Activated naive CD8-positive, alpha-beta T cell treated with anti-CD3 and anti-CD28 coated beads, Interleukin-2, amount 50 U/mL, for 16 hours (primary cell): ENCODE data around the gene BPIFA1.

Source experiments
- DNase-seq: peaks from one replicate; pipeline ENCODE4 v3.0.0-alpha.2; 2020; ENCODE audit warnings: low read depth, low spot score

The BPIFA1 gene

GRCh38 chr20:33235696-33236095, at the start of gene BPIFA1:
BPIFA1 (plus strand) TSS chr20:33235996; CDS start chr20:33237712, 1,716 bp downstream.
- DNase-seq: no peak

GRCh38 chr20:33187491-33187890, 48.3 kb upstream of the BPIFA1 start:
- no peak for DNase-seq

DNA sequence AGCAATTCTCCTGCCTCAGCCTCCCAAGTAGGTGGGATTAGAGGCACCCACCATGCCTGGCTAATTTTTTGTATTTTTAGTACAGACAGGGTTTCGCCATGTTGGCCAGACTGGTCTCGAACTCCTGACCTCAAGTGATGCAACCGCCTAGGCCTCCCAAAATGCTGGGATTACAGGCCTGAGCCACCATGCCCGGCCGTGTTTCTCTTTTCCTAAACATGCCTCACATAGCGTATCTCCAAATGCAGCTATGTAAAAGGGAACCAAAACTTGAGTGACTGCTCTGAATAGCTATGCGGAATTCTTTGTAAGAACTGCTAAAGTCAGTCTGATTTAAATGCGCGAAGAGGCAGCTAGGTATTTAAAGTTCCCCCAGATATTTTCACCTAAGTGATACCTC, 47.4 kb upstream of the BPIFA1 start:
- no peak for DNase-seq

DNA sequence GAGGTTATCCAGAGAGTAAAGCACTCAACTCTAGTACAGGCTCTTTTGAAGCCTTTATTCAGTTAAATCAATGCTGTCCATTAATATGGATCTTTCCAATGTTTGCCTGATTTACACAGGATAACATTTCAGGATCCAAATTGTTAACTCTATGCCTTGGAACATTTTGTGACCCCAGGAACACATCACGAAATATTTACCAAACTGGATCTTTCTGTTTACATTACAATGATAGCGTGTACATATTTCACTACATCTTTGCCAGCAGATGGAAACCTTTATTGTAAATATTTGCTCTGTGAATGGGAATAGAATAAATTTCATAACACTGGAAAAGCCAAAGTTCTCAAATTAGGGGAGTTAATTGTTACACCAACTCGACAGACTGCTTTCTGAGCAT, 44.3 kb upstream of the BPIFA1 start:
- no peak for DNase-seq

DNA sequence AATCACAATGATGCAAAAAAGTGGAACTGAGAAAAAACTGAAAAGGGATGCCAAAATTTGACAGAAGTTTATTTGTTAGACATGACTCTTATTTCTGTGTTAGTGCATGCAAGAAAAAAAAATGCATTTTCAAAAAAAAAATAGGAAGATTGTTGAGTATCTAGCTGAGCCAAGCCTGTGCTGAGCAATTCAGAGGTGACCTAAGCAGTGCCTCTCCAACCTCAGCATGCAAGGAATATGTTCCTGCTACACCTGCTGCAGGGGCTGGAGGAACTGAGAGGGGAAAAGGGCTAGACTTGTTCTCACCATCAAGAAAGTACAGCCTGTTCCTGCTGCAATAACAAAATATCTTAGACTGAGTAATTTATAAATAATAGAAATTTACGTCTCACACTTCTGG, 43.8 kb upstream of the BPIFA1 start:
- no peak for DNase-seq

DNA sequence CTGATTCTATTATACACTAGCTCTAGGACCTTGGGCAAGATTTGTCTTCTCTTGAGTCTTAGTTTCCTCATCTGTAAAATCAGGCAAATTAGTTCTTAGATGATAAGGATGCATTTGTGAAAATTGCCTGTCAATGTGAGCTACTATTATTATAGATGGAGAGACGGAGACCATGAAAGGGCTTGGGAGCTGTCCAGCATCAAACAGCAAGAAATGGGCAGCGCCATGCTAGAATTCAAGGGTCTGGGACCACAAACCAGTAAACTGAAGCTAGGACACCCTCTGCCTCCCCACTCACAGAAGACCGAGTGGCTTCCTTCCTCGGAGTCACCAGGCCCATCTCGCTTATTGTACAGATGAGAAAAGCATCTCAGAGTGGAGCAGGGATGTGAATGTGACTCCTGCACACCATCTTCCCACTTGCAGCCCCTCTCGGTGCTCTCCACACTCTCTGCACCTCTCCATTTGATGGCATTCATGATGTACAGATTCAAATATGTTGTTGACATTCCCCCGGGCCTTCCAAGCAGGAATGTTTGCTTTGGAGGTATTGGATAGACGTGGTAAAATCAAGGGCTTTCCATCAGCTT, 42.8 kb upstream of the BPIFA1 start:
- no peak for DNase-seq

DNA sequence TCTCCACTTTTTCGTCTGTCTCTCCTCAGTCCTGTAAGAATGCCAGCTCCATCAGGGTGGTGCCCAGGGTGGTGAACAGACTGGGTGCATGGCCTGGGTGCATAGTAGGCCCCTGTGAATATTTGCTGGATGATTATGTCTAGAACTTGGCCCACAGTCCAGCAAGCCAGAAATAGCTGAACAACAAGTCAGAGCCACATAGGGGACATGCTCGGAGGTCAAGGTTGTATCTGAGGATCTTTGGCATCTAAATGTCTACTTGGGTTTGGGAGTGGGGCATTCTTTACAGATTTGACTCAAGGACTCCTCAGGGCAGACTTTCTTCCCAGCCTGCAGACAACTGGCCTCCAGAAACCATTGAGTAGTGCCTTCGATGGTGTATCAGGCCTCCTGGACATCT, 36.8 kb upstream of the BPIFA1 start:
- DNase-seq: no peak

DNA sequence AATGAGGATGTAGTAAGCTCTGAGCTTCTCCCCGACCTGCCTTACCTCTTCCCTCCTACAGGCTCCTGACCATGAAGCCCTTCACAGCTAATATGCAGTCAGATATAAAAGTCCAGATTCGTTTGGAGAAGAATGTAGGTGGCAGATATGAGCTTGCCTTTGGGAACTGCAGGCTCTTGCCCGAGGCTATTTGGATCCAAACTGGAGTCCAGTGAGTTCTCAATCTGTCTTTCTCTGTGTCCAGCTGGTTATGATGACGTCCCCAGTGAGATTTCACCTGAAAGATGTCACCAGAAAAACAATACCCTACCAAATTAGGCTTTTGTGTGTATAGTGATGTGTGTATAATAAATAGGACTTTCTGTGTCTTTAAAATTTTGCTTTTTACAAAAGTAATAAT, 33.3 kb upstream of the BPIFA1 start:
- DNase-seq: no peak

GRCh38 chr20:33203444-33203843, 32.4 kb upstream of the BPIFA1 start:
- DNase-seq: no peak

DNA sequence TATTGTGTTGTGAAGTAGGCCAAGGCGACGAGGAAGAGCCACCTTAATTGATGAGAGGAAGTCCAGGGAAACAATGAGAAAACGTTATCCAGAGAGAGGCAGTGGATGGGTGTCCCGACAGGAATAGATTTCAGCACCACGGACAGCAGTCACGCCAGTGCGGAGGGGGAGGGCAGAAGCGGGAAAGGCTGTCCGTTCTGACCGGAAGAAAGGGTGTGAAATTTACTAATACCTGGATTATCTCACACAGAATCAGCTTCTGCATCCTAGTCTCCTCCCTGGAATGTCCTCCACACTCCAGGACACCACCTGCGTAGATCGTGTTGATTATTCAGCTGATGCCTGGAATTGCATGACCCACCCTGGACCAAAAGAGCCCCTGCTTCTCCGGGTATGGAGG, 26.0 kb upstream of the BPIFA1 start:
- DNase-seq: peak; percentile 13

GRCh38 chr20:33210371-33210770, 25.4 kb upstream of the BPIFA1 start:
- DNase-seq: no peak

DNA sequence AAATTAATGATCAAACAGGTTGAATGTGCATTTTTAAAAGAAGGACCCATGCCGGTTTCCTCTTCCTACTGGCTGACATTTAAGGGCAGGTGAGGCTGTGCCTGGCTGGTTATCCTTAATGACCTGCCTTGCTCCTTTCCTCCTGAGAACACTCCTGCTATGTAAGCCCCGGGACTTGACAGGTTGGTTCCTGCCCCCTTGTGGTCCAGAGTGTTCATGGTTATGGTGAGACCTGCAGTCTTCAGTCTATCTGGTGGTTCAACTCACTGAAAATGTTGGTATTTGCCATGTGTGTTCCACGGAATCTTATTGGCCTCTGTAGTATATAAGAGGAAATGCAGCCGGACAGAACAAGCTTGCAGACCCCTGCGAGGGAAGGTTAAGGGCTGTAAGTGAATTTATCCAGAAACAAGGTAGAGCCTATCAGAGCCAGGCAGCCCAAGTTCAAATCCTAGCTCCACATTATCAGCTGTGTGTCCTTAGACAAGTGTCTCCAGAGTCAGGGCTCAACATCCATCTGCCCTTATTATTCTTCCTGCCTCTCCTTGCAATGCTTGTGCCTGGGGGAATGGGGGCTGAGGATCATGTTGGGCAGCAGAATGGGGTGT, 23.9 kb upstream of the BPIFA1 start:
- DNase-seq: no peak

DNA sequence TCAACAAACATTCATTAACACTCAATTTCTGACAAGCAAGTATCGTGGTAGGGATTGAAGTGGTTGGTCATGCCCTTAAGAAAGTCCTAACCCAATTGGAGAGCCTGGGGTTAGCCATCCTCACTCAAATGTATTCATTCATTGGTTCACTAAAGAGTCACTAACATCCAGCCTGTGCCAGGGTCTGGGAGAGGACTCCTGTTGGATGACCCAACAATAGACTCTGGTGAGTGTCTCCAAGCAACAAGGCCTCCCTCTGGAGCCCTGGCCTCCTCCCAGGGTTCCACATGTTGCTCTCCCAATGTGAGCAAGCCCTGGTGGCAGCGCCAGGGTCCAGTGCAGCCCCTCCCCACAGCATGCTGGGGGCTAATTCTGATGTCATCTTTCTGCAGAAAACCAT, 18.7 kb upstream of the BPIFA1 start, which contains the start of gene BPIFA3:
BPIFA3 (plus strand) TSS at position 301 of the 400 bp plus-strand sequence. CDS start 185 bp downstream, outside the sequence.
- no peak for DNase-seq

- no peak for DNase-seq
These were observed 11.4 kb upstream of the BPIFA1 start for GRCh38 chr20:33224399-33224798.

GRCh38 chr20:33229843-33230242, 6.0 kb upstream of the BPIFA1 start:
- no peak for DNase-seq

DNA sequence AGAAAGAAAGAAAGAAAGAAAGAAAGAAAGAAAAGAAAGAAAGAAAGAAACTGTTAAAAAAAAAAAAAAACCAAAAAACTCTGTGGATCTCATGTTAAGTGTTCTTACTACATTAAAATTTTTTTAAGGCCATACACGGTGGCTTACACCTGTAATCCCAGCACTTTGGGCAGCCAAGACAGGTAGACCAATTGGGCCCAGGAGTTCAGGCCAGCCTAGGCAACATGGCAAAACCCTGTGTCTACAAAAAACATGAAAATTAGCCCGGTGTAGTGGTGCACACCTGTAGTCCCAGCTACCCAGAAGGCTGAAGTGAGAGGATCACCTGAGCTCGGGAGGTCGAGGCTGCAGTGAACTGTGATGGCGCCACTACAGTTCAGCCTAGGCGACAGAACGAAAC, 4.6 kb upstream of the BPIFA1 start:
- no peak for DNase-seq

- no peak for DNase-seq
These were observed 3.2 kb upstream of the BPIFA1 start for GRCh38 chr20:33232486-33233072.

DNA sequence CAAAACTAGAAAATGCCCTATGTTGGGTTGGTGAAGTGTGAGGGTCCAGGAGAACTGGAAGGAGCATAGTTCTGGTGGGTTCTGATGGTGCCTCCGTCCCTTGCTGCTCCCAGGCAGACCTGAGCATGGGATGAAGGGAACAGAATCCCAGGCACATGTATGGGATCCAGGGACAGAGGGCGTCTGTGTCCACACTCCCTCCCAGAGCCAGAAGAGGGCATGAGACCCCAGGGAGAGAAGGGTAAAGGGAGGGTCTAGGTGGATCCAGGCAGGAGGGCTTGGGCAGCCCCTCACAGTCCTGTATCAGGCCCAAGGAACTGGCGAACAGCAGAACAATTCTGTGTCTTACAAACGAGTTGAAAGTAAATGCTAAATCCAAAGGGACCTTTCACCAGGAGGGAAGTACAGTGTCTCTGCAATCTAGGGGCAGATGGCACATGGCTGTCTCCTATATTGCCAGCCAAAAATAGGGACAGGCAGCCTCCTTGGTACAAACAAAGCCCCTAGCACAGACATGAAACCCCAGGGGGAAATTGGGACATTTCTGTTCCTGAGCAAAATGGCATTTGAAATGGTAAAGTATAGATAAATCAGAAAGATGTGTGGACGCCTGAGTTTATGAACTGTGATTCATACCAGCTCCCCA, 2.5 kb upstream of the BPIFA1 start:
- no peak for DNase-seq

- DNase-seq: no peak
These were observed 1.7 kb upstream of the BPIFA1 start for GRCh38 chr20:33234050-33234449.

DNA sequence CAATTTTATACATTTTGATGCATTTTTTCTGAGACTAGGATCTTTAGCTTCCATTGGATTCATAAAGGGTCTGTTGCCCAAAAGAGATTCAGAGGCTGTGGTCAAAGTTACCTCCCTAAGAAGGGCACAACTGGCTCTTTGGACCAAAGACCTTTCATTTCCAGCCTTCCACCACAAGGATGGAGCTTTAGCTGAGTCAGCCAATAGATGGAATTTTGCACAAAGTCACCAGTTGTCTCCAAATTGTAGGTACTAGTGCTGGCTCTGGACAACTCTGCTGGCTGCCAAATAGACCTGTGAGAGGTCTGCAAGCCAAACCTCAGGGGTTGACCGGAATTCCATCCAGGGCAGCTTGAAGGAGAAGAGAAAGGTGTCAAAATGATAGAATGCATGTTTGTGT, 555 bp downstream of the BPIFA1 start:
- DNase-seq: no peak

DNA sequence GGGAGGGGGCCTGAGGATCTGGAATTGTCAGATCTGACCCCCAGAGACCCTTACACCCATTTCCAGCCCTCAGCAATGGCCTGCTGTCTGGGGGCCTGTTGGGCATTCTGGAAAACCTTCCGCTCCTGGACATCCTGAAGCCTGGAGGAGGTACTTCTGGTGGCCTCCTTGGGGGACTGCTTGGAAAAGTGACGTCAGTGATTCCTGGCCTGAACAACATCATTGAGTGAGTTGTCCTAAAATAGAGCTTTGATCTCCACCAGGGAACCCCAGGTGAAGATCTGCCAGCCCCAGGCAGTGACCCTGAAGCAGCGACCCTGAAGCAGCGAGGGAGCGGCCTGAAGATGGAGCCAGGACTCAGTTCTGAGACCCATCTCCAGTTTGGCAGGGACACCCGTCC, 2.2 kb downstream of the BPIFA1 start:
- DNase-seq: no peak

- no peak for DNase-seq
These were observed 3.6 kb downstream of the BPIFA1 start for GRCh38 chr20:33239418-33239817.
